HG03571 (cell line): ENCODE measurements around the gene ARMC3.
A peak's percentile ranks its signal among the peaks of the same experiment; 100 is the strongest.
"Not testable (repeated sequence)": the region's sequence is repeated elsewhere in the genome, so short reads cannot be mapped to it uniquely, and the experiment has no call there.

Source experiments
- ATAC-seq: cut with Tn5 transposase; IDR thresholded peaks from one replicate; pipeline ENCODE4 v1.9.1; 2021; ENCODE audit not compliant: unreplicated experiment

ARMC3 gene

DNA sequence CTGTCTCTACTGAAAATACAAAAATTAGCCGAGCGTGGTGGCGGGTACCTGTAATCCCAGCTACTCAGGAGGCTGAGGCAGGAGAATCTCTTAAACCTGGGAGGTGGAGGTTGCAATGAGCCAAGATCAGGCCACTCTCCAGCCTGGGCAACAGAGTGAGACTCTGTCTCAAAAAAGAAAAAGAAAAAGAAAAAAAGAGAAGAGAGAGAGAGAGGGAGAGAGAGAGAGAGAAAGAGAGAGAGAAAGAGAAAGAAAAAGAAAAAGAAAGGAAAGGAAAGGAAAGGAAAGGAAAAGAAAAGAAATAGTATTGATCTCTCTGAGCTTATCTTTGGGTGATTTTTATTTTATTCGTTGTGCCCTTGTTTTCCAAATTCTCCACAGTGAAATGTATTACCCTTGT is 1.2 kb downstream of the ARMC3 start:
- not testable (repeated sequence) for ATAC-seq

- no peak for ATAC-seq
Observed at GRCh38 chr10:22931948-22932347, 4.1 kb downstream of the ARMC3 start.

GRCh38 chr10:22932626-22933370 is 4.9 kb downstream of the ARMC3 start:
- ATAC-seq = no peak

- ATAC-seq = no peak
Observed at GRCh38 chr10:22934726-22935125, 6.9 kb downstream of the ARMC3 start.

DNA sequence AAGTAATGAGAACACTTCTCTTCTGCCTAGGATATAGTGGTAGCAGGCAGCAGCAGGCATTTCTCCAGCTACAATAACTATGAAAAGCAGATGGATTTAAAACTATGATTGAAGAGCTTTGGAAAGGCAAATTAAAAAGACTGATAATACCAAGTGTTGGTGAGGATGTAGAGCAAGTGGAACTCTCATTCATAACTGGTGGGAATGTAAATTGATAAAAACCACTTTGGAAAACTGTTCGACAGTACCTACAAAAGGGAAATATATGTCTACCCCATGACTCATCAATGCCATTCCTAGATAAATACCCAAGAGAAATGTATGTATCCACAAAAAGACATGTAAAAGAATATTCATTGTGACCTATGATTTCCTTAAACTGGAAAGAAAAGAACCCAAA is 14.6 kb downstream of the ARMC3 start:
- ATAC-seq = no peak

DNA sequence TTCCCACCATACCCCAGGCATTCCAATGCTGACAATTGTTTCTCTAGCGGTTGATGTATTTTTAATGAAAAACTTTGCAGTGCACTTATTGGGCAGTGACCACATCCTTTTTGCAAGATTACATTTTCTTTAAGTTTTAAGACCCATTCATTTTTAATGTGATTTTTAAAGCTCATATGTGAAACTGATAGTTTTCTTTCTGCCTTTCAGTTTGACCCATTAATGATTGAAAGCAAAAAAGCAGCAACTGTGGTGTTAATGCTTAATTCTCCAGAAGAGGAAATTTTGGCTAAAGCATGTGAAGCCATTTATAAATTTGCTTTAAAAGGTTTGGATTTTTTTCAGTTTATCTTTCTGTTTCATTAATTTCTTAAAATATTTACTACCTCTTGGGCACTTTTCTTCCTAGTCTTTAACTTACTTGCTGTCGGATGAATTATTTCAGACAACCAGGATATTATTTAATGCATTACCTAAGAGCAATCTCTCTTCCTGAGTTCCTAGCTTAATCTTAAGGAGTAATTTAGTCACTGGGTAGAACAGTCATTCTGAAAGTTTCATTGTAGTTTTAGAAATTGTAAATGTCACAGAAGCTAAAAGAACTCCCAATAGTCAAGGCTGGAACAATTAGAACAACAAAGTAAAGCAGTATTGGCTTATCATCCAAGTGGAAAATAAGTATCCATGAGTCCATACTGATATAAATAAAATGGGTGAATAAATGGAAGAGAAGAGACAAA is 18.3 kb downstream of the ARMC3 start:
- ATAC-seq = peak; percentile 80

- ATAC-seq = no peak
Observed at GRCh38 chr10:22954970-22955369, 27.1 kb downstream of the ARMC3 start.

GRCh38 chr10:22958338-22958737 is 30.5 kb downstream of the ARMC3 start:
- no peak for ATAC-seq

- no peak for ATAC-seq
Observed at GRCh38 chr10:22959292-22959691, 31.4 kb downstream of the ARMC3 start.

GRCh38 chr10:22959950-22960349 is 32.1 kb downstream of the ARMC3 start:
- ATAC-seq = no peak

DNA sequence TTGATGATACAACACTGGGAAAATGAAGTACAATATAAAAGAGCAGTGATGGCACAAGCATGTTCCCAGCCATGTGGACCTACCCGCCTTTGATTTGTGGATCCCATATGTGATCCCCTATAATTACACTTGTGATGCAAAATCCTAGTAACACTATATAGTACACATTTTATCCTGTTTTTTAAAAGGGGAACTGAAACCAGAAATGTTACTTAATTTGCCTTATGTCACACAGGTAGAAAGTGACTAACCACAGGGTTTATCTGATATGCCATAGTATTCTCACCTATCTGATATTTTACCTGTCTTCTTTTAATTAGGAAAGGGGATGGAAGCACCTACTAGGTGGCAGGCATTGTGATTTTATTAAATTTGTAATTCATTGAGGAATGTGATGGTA is 35.0 kb downstream of the ARMC3 start:
- ATAC-seq = no peak

GRCh38 chr10:22969704-22970103 is 41.9 kb downstream of the ARMC3 start:
- no peak for ATAC-seq

DNA sequence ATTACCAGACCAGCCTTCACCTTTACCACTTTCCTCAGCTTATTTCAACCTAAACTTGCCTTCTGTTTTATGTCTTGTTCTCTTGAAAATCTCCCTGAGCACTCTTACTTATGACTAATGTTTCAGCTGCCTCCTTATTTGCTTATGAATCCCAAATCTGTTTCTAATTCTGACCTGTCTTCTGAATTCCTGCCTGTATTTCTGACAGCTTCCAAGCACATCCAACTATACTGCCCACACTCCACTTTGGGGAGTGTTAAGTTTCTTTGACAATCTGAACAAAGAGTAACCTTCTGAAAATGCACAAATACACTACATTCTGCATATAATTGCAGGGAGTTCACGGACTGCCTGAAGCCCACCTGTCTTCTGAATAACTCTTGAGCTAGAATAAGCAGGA is 48.7 kb downstream of the ARMC3 start:
- ATAC-seq = no peak

- ATAC-seq = no peak
Observed at GRCh38 chr10:22977751-22978150, 49.9 kb downstream of the ARMC3 start.

GRCh38 chr10:22978287-22978686 is 50.4 kb downstream of the ARMC3 start:
- no peak for ATAC-seq

DNA sequence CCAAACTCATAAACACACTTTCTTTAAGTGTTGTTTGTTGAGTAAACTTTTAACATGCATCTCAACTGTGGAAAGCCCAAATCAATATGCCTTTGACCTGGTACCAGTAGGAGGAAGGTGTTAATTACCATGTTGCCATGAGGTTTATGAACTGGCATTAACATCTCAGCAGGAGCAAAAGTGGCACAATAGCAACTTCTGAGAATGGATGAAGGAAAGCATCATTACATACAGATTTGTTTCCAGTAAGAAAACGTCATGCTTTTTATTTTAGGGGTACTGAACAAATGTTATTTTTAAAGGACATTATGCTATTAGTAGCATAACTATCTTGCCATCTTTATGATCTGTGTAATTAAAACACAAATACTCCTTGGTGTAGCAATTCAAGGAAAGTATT is 51.1 kb downstream of the ARMC3 start:
- ATAC-seq = no peak

- ATAC-seq = no peak
Observed at GRCh38 chr10:22980822-22981221, 53.0 kb downstream of the ARMC3 start.

- ATAC-seq = no peak
Observed at GRCh38 chr10:22984066-22984465, 56.2 kb downstream of the ARMC3 start.

DNA sequence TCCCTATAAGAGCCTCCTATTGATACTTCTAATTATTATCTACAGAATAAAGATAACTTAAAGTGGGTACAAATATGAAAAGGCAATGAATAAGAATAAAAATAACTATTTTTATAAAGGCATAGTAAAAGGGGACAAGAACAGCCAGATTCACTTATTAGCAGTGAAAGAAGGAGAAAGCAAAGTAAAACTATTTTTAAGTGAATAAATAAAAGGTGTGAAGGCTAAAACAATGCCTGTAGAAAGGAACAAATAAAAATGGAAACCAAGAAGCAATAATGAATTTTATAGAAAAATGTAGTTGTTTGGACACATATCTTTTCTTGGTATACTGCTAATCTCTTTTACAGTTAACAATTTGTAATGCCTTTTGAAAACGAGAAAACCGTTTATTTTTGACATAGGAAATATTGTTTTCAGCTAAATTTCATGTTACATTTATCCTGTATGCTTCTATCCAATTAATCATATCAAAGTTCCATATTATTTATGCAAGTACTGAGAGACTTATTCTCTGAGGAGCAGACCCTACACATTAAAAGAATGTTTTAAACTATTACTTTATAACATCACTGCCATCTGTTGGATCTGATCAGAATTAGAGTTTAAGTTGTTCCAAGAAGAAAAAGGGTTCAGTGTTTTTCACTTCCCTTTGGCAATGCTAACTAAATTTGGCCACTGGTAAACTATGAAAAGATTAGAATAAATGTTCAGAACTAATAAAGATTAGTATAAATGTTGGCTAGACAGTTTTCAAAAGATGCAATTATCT is 59.1 kb downstream of the ARMC3 start:
- no peak for ATAC-seq

DNA sequence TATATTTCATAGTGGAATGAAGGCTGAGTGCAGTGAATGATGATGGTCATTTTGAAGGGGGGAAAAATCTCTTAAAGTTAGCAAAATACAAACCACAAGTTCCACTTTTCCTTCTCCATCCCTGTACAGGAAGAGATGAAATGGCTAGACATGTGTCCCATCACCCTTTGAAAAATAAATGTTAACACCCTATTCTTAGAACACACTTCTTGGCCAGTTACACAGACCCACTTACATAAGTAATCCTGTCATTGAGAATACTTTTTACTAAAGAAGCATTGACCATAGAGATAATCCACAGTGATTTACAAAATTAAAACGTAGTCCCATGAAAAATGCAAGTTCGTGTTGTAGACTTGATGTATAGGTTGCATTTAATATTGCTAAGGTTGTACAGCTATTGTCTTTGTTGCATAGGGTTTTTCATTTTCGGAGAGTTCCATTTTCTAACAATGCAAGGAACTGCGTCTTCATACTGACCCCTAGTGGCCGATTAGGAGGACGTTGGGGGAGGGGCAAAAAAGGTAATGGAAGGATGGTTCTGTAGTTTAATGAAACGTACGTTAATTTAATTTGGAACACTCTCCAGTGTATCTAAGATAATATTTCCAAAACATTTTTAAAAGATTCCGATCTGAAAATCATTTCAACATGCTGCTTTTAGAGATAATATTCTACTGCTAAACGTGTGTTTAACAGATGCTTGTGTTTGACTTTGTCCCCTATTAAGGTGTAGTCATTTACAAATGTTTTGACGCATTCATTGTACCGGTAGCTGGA is 60.9 kb downstream of the ARMC3 start:
- ATAC-seq = peak; percentile 58

GRCh38 chr10:22990443-22990842 is 62.6 kb downstream of the ARMC3 start:
- no peak for ATAC-seq
